HepG2 (cell line): ENCODE results near the gene GRIA3.

Experiments
- BRF2 ChIP-seq: sonication (generic); formaldehyde crosslinking; IDR thresholded peaks from 2 replicates; pipeline ENCODE4 v1.8.1; 2022; ENCODE audit warnings: mild to moderate bottlenecking, missing genetic modification reagents
- EP300 ChIP-seq, 3 experiments: sonication (generic) in 1 of 3; formaldehyde crosslinking in 1 of 3; IDR thresholded peaks; 2 replicates each; pipeline versions ENCODE4 v1.5.1 to v1.6.1; 2011 to 2020; ENCODE audit warnings: low read depth in 2 of 3, low read length in 2 of 3, borderline replicate concordance in 1 of 3, improper control_type of control experiment in 1 of 3, mild to moderate bottlenecking in 1 of 3, missing genetic modification reagents in 1 of 3, moderate library complexity in 1 of 3
- FOXM1 ChIP-seq: sonication (generic); formaldehyde crosslinking; IDR thresholded peaks from 2 replicates; pipeline ENCODE4 v1.5.0; 2020; ENCODE audit warnings: missing genetic modification reagents
- GTF2F1 ChIP-seq: fragments of 150-350 bp; IDR thresholded peaks from 2 replicates; pipeline ENCODE4 v1.6.1; 2014; ENCODE audit warnings: low read length
- MAX ChIP-seq: IDR thresholded peaks from 2 replicates; pipeline ENCODE4 v1.6.1; 2012; ENCODE audit warnings: inconsistent platforms
- SMARCC2 ChIP-seq: fragments of 450-650 bp; IDR thresholded peaks from 2 replicates; pipeline ENCODE4 v1.6.1; 2017; ENCODE audit warnings: antibody characterized with exemption, mild to moderate bottlenecking
- ZNF367 ChIP-seq: sonication (generic); formaldehyde crosslinking; IDR thresholded peaks from 2 replicates; pipeline ENCODE4 v1.4.0; 2020; ENCODE audit warnings: missing genetic modification reagents, borderline replicate concordance
- TF ChIP-seq, protein P1 (sequence below): sonication (generic); formaldehyde crosslinking; IDR thresholded peaks from 2 replicates; pipeline ENCODE4 v1.5.0; 2020; ENCODE audit warnings: mild to moderate bottlenecking, missing genetic modification reagents, moderate library complexity

DNA sequence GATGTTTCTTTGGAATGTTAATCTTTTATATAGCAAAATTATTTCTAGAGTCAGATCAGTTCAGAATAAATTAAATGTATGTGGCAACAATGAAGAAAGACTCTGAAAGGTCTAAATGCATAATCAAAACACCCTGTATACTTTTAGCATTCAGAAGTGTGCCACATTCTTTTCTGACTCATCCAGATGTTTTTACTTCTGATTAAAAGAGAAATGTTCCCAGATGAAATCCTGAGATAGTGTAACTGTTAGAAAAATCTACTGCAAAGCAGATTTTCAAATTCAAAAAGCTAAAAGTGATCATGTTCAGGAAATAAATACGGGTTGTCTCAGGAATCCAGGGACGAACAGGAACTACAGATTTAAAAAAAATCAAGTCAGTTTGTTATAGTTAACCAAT is 241.4 kb downstream of the GRIA3 start:
- no peak for TF ChIP-seq ZNF367 (CRISPR knock-in tag)
- TF ChIP-seq BRF2, result no peak
- TF ChIP-seq MAX, result no peak
- TF ChIP-seq, protein P1, sequence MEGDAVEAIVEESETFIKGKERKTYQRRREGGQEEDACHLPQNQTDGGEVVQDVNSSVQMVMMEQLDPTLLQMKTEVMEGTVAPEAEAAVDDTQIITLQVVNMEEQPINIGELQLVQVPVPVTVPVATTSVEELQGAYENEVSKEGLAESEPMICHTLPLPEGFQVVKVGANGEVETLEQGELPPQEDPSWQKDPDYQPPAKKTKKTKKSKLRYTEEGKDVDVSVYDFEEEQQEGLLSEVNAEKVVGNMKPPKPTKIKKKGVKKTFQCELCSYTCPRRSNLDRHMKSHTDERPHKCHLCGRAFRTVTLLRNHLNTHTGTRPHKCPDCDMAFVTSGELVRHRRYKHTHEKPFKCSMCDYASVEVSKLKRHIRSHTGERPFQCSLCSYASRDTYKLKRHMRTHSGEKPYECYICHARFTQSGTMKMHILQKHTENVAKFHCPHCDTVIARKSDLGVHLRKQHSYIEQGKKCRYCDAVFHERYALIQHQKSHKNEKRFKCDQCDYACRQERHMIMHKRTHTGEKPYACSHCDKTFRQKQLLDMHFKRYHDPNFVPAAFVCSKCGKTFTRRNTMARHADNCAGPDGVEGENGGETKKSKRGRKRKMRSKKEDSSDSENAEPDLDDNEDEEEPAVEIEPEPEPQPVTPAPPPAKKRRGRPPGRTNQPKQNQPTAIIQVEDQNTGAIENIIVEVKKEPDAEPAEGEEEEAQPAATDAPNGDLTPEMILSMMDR, result no peak
- TF ChIP-seq FOXM1 (CRISPR knock-in tag), result no peak
- TF ChIP-seq GTF2F1, result no peak
- no peak for TF ChIP-seq EP300 (IDR thresholded peaks at IDR 0.05; ENCODE audit: low read depth in 2 of 2, low read length in 2 of 2)
- no peak for TF ChIP-seq EP300 (CRISPR knock-in tag; IDR thresholded peaks at IDR 0.05; ENCODE audit: borderline replicate concordance)
- TF ChIP-seq SMARCC2, result no peak
